SK-N-SH (cell line): ENCODE results near the gene DENND2C. TPM values are rescaled to one million over a fixed set of nuclear protein-coding genes. Genes with fewer than 3 reads are reported as not detected.
A peak's percentile ranks its signal among the peaks of the same experiment; 100 is the strongest.

Experiments used
- CTCF ChIA-PET: fragments of 300-600, 350-600 bp; formaldehyde crosslinking; extraction: SDS; loops from one replicate; lab custom pipeline; 2021; lab: Yijun Ruan, JAX
- POLR2A ChIA-PET: fragments of 350-600 bp; sonication (Branson Sonifier 250); formaldehyde crosslinking; extraction: SDS; loops from one replicate; lab custom pipeline; 2020; ENCODE audit warnings: antibody characterized with exemption, inconsistent platforms; lab: Yijun Ruan, JAX
- DNase-seq: peaks from one replicate; pipeline ENCODE4 v3.0.0; 2012
- H2AFZ ChIP-seq: fragments of 200-600 bp; sonication (generic); 2 replicates; pipeline ENCODE4 v1.8.1; 2016; ENCODE audit warnings: antibody characterized with exemption, mild to moderate bottlenecking, low read depth
- H3F3A ChIP-seq: fragments of 200-600 bp; sonication (generic); replicated peaks from 2 replicates; pipeline ENCODE3; 2016; ENCODE audit warnings: antibody characterized with exemption, mild to moderate bottlenecking; ENCODE audit not compliant: insufficient read depth
- H3K27ac ChIP-seq, 2 experiments: fragments of 200-500 bp in 1 of 2; fragments of 200-600 bp in 1 of 2; sonication (Bioruptor generic) in 1 of 2; sonication (generic), shearing (Covaris generic) in 1 of 2; 2 replicates each; pipeline versions ENCODE4 v1.5.1 to v1.6.1; 2014 to 2016; ENCODE audit warnings: low read depth in 2 of 2, inconsistent platforms in 1 of 2, low read length in 1 of 2, mild to moderate bottlenecking in 1 of 2, mixed read lengths in 1 of 2
- H3K27me3 ChIP-seq: fragments of 200-600 bp; sonication (generic), shearing (Covaris generic); 2 replicates; pipeline ENCODE4 v1.6.1; 2016; ENCODE audit warnings: mixed run types; ENCODE audit not compliant: insufficient read depth
- H3K36me3 ChIP-seq, 2 experiments: fragments of 200-500 bp in 1 of 2; fragments of 200-600 bp in 1 of 2; sonication (Bioruptor generic) in 1 of 2; sonication (generic) in 1 of 2; replicated peaks in 1 of 2; 2 replicates each; pipeline versions ENCODE3 to v1.5.1; 2014 to 2016; ENCODE audit warnings: low read length in 1 of 2, mild to moderate bottlenecking in 1 of 2; ENCODE audit not compliant: insufficient read depth in 2 of 2, control insufficient read depth in 1 of 2
- H3K4me1 ChIP-seq, 2 experiments: fragments of 200-500 bp in 1 of 2; fragments of 200-600 bp in 1 of 2; sonication (Bioruptor generic) in 1 of 2; sonication (generic), shearing (Covaris generic) in 1 of 2; 2 replicates each; pipeline versions ENCODE4 v1.5.1 to v1.6.1; 2014 to 2016; ENCODE audit warnings: low read depth in 1 of 2, low read length in 1 of 2, mixed run types in 1 of 2; ENCODE audit not compliant: insufficient read depth in 2 of 2, control insufficient read depth in 1 of 2
- H3K4me2 ChIP-seq: fragments of 200-600 bp; sonication (generic), shearing (Covaris generic); 2 replicates; pipeline ENCODE4 v1.6.1; 2017; ENCODE audit warnings: mixed run types
- H3K4me3 ChIP-seq, 2 experiments: fragments of 200-500 bp in 1 of 2; fragments of 200-600 bp in 1 of 2; sonication (Bioruptor generic) in 1 of 2; sonication (generic), shearing (Covaris generic) in 1 of 2; 2 replicates each; pipeline versions ENCODE4 v1.5.1 to v1.8.1; 2014 to 2016; ENCODE audit warnings: low read depth in 2 of 2, inconsistent platforms in 1 of 2, low read length in 1 of 2, mild to moderate bottlenecking in 1 of 2, mixed read lengths in 1 of 2, moderate library complexity in 1 of 2
- H3K79me2 ChIP-seq: fragments of 200-600 bp; sonication (generic); 2 replicates; pipeline ENCODE4 v1.8.1; 2017; ENCODE audit warnings: mild to moderate bottlenecking; ENCODE audit not compliant: insufficient read depth
- H3K9ac ChIP-seq: fragments of 200-600 bp; sonication (generic); 2 replicates; pipeline ENCODE4 v1.6.1; 2017; ENCODE audit warnings: mixed run types
- H3K9me2 ChIP-seq: fragments of 200-600 bp; sonication (generic); 2 replicates; pipeline ENCODE4 v1.6.1; 2017; ENCODE audit warnings: mixed run types
- H3K9me3 ChIP-seq: fragments of 200-600 bp; sonication (generic); 2 replicates; pipeline ENCODE4 v1.6.1; 2017; ENCODE audit warnings: mixed run types, mild to moderate bottlenecking, moderate library complexity
- H4K20me1 ChIP-seq: fragments of 200-600 bp; sonication (generic); 2 replicates; pipeline ENCODE4 v1.6.1; 2017; ENCODE audit warnings: mild to moderate bottlenecking, mixed run types; ENCODE audit not compliant: insufficient read depth
- ELF1 ChIP-seq: IDR thresholded peaks from 2 replicates; pipeline ENCODE4 v1.4.0; 2012
- FOSL2 ChIP-seq: IDR thresholded peaks from 2 replicates; pipeline ENCODE4 v1.4.0; 2012; ENCODE audit warnings: low read depth, mild to moderate bottlenecking, moderate library complexity, borderline replicate concordance
- GABPA ChIP-seq: IDR thresholded peaks from 2 replicates; pipeline ENCODE4 v1.4.0; 2012; ENCODE audit warnings: low read depth, mild to moderate bottlenecking
- JUND ChIP-seq: IDR thresholded peaks from 2 replicates; pipeline ENCODE4 v1.4.0; 2012
- MEF2A ChIP-seq: IDR thresholded peaks from 2 replicates; pipeline ENCODE4 v1.4.0; 2012; ENCODE audit warnings: low read depth, borderline replicate concordance
- MXI1 ChIP-seq: IDR thresholded peaks from 2 replicates; pipeline ENCODE4 v1.6.1; 2012; ENCODE audit warnings: mild to moderate bottlenecking, low read depth, low read length, improper control_type of control experiment
- NFIC ChIP-seq: IDR thresholded peaks from 2 replicates; pipeline ENCODE4 v1.4.0; 2012; ENCODE audit warnings: borderline replicate concordance
- NRF1 ChIP-seq: IDR thresholded peaks from 2 replicates; pipeline ENCODE4 v1.6.1; 2012; ENCODE audit warnings: low read depth, mild to moderate bottlenecking, low read length
- POLR2AphosphoS5 ChIP-seq: IDR thresholded peaks from 2 replicates; pipeline ENCODE4 v1.6.1; 2012; ENCODE audit warnings: low read depth, low read length
- RXRA ChIP-seq: IDR thresholded peaks from 2 replicates; pipeline ENCODE4 v1.4.0; 2012; ENCODE audit warnings: low read depth, mild to moderate bottlenecking, borderline replicate concordance
- SIN3A ChIP-seq: IDR thresholded peaks from 2 replicates; pipeline ENCODE4 v1.6.1; 2012; ENCODE audit warnings: low read depth, mild to moderate bottlenecking, low read length, moderate library complexity, borderline replicate concordance
- SMC3 ChIP-seq: IDR thresholded peaks from 2 replicates; pipeline ENCODE4 v1.6.1; 2012; ENCODE audit warnings: low read depth, low read length, improper control_type of control experiment
- TAF1 ChIP-seq: IDR thresholded peaks from 2 replicates; pipeline ENCODE4 v1.6.1; 2012; ENCODE audit warnings: low read depth, mild to moderate bottlenecking, low read length, moderate library complexity, borderline replicate concordance
- WGBS: methylation state at CpG from one replicate; pipeline ENCODE4 v1.1.6; 2017; ENCODE audit warnings: low lambda C conversion rate; 5-methylcytosine and 5-hydroxymethylcytosine counted together
- polyA plus RNA-seq, 3 experiments: library from polyadenylated mRNA; depleted of rRNA; stranded (reverse); fragments of >200 nt; gene quantifications; 2 replicates each; pipeline ENCODE4 v1.2.3, GENCODE V29; 2012
- TF ChIP-seq, protein P1 (sequence below): IDR thresholded peaks from 2 replicates; pipeline ENCODE4 v1.6.1; 2012; ENCODE audit warnings: mild to moderate bottlenecking, low read depth, low read length, moderate library complexity
- TF ChIP-seq, protein P2 (sequence below): fragments of 200-600 bp; sonication (generic); IDR thresholded peaks from 2 replicates; pipeline ENCODE4 v1.6.1; 2017; ENCODE audit warnings: antibody characterized with exemption, mild to moderate bottlenecking, moderate library complexity
- TF ChIP-seq, protein P3 (sequence below): IDR thresholded peaks from 2 replicates; pipeline ENCODE4; 2012
- TF ChIP-seq, protein P4 (sequence below): IDR thresholded peaks from 2 replicates; pipeline ENCODE4 v1.4.0; 2012; ENCODE audit warnings: low read depth, borderline replicate concordance
- TF ChIP-seq, protein P5 (sequence below): IDR thresholded peaks from 2 replicates; pipeline ENCODE4 v1.4.0; 2012; ENCODE audit warnings: low read depth

Gene DENND2C
- polyA plus RNA-seq, 1 of the 3 experiments (the other 2 are of a cell fraction): 0.03 TPM

DNA sequence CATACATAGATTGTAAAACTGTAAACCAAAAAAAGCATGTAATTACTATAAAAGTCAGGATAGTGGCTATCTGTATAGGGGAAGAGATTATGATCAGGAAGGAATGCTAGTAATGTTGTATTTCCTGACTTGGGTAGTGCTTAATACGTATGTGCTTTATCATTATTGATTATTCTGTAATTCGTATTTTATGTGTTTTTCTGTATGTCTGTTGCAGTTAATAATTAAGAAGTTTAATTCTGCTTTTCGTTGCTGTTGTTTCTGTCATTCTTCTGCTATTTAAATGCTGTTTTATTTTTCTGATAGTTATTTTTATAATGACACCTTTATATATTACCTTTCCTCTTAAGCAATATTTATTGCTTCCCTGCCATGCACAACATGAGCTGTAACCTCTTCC lies 129.6 kb downstream of the DENND2C start:
- H3K79me2 ChIP-seq: no peaks in the 10 kb centered on the region
- no peaks in the 10 kb centered on the region for H4K20me1 ChIP-seq
- 0 out of 2 replicates have a peak overlapping the region, but pooled peaks have one; percentile 22 for H2AFZ ChIP-seq
- CTCF ChIA-PET: no interaction called here
- H3K27me3 ChIP-seq: no peaks in the 10 kb centered on the region
- no peak overlapping the region for H3K9ac ChIP-seq
- H3F3A ChIP-seq: no peaks in the 10 kb centered on the region
- WGBS: 14% methylated on average over 3 of the region's 3 CpGs
- TF ChIP-seq ELF1 (no peak), MEF2A (no peak), RXRA (no peak), SMC3 (no peak), MXI1 (no peak), POLR2AphosphoS5 (no peak), JUND (no peak), FOSL2 (no peak), GABPA (no peak), NFIC (no peak), TAF1 (no peak), NRF1 (no peak), SIN3A (no peak)
- TF ChIP-seq, protein P1, sequence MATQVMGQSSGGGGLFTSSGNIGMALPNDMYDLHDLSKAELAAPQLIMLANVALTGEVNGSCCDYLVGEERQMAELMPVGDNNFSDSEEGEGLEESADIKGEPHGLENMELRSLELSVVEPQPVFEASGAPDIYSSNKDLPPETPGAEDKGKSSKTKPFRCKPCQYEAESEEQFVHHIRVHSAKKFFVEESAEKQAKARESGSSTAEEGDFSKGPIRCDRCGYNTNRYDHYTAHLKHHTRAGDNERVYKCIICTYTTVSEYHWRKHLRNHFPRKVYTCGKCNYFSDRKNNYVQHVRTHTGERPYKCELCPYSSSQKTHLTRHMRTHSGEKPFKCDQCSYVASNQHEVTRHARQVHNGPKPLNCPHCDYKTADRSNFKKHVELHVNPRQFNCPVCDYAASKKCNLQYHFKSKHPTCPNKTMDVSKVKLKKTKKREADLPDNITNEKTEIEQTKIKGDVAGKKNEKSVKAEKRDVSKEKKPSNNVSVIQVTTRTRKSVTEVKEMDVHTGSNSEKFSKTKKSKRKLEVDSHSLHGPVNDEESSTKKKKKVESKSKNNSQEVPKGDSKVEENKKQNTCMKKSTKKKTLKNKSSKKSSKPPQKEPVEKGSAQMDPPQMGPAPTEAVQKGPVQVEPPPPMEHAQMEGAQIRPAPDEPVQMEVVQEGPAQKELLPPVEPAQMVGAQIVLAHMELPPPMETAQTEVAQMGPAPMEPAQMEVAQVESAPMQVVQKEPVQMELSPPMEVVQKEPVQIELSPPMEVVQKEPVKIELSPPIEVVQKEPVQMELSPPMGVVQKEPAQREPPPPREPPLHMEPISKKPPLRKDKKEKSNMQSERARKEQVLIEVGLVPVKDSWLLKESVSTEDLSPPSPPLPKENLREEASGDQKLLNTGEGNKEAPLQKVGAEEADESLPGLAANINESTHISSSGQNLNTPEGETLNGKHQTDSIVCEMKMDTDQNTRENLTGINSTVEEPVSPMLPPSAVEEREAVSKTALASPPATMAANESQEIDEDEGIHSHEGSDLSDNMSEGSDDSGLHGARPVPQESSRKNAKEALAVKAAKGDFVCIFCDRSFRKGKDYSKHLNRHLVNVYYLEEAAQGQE: no peak
- TF ChIP-seq, protein P2, sequence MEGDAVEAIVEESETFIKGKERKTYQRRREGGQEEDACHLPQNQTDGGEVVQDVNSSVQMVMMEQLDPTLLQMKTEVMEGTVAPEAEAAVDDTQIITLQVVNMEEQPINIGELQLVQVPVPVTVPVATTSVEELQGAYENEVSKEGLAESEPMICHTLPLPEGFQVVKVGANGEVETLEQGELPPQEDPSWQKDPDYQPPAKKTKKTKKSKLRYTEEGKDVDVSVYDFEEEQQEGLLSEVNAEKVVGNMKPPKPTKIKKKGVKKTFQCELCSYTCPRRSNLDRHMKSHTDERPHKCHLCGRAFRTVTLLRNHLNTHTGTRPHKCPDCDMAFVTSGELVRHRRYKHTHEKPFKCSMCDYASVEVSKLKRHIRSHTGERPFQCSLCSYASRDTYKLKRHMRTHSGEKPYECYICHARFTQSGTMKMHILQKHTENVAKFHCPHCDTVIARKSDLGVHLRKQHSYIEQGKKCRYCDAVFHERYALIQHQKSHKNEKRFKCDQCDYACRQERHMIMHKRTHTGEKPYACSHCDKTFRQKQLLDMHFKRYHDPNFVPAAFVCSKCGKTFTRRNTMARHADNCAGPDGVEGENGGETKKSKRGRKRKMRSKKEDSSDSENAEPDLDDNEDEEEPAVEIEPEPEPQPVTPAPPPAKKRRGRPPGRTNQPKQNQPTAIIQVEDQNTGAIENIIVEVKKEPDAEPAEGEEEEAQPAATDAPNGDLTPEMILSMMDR: no peak
- TF ChIP-seq, protein P3, sequence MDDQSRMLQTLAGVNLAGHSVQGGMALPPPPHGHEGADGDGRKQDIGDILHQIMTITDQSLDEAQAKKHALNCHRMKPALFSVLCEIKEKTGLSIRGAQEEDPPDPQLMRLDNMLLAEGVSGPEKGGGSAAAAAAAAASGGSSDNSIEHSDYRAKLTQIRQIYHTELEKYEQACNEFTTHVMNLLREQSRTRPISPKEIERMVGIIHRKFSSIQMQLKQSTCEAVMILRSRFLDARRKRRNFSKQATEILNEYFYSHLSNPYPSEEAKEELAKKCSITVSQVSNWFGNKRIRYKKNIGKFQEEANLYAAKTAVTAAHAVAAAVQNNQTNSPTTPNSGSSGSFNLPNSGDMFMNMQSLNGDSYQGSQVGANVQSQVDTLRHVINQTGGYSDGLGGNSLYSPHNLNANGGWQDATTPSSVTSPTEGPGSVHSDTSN: no peak
- TF ChIP-seq, protein P4, sequence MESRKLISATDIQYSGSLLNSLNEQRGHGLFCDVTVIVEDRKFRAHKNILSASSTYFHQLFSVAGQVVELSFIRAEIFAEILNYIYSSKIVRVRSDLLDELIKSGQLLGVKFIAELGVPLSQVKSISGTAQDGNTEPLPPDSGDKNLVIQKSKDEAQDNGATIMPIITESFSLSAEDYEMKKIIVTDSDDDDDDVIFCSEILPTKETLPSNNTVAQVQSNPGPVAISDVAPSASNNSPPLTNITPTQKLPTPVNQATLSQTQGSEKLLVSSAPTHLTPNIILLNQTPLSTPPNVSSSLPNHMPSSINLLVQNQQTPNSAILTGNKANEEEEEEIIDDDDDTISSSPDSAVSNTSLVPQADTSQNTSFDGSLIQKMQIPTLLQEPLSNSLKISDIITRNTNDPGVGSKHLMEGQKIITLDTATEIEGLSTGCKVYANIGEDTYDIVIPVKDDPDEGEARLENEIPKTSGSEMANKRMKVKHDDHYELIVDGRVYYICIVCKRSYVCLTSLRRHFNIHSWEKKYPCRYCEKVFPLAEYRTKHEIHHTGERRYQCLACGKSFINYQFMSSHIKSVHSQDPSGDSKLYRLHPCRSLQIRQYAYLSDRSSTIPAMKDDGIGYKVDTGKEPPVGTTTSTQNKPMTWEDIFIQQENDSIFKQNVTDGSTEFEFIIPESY: no peak
- TF ChIP-seq, protein P5, sequence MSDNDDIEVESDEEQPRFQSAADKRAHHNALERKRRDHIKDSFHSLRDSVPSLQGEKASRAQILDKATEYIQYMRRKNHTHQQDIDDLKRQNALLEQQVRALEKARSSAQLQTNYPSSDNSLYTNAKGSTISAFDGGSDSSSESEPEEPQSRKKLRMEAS: no peak
- no peak overlapping the region for H3K27ac ChIP-seq
- H3K4me2 ChIP-seq: no peak overlapping the region
- H3K4me3 ChIP-seq: no peak overlapping the region
- H3K4me1 ChIP-seq: no peaks in the 10 kb centered on the region
- DNase-seq: no peak
- POLR2A ChIA-PET: no interaction called here
- no peaks in the 10 kb centered on the region for H3K9me2 ChIP-seq
- H3K9me3 ChIP-seq: no peaks in the 10 kb centered on the region
- H3K36me3 ChIP-seq: no peaks in the 10 kb centered on the region
